ENCODE data around the gene JADE2.

Gene JADE2

DNA sequence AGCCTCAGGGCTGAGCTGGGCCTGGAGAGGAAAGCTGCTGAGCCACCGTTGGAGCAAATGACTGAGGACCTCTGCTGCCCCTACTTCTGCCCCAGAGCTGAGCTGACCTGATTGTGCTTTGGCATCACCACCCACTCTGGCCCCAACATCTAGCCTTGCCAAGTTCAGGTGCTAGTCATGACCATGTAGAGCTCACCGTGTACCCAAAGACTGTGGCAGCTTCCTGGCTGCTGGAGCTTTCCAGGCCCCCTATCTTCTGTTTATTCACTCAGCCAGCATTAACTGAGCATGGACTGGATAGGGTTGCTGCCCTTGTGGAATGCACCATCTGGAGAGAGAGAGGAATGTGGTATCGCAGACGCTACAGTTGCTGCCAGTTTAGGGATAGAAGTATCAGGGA is 49.1 kb downstream of the JADE2 start:
- Histone ChIP-seq H3K36me3 (peaks cover 75% of the 10 kb centered on the region), H3K4me3 (ENCODE audit: low read depth in 1 of 2, low read length in 1 of 2) (no peak overlapping the region)

DNA sequence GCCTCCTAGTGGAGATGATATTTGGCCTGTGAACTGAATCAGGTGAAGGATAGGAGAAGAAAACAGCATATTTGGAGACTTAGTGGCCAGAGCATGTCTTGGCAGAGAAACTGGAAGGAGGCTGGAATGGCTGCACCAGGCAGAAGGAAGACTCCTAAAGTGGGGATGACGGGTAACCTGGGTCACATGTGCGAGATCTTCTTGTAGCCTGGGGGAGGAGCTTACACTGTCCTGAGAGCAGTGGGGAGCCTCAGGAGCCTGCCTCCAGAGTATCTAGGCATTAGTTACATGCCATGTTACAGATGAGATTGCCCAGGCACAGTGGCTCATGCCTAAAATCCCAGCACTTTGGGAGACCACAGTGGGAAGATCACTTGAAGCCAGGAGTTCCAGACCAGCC is 49.8 kb downstream of the JADE2 start:
- Histone ChIP-seq H3K4me3 (ENCODE audit: low read depth in 1 of 2, low read length in 1 of 2) (no peak overlapping the region), H3K9me3 (no peaks in the 10 kb centered on the region), H3K36me3 (peaks cover 74% of the 10 kb centered on the region), H3K4me1 (ENCODE audit: control insufficient read depth in 1 of 2, insufficient read depth in 1 of 2, low read depth in 1 of 2, low read length in 1 of 2) (no peaks in the 10 kb centered on the region), H3K27me3 (no peaks in the 10 kb centered on the region), H3K27ac (no peak overlapping the region)
- TF ChIP-seq, protein P1, sequence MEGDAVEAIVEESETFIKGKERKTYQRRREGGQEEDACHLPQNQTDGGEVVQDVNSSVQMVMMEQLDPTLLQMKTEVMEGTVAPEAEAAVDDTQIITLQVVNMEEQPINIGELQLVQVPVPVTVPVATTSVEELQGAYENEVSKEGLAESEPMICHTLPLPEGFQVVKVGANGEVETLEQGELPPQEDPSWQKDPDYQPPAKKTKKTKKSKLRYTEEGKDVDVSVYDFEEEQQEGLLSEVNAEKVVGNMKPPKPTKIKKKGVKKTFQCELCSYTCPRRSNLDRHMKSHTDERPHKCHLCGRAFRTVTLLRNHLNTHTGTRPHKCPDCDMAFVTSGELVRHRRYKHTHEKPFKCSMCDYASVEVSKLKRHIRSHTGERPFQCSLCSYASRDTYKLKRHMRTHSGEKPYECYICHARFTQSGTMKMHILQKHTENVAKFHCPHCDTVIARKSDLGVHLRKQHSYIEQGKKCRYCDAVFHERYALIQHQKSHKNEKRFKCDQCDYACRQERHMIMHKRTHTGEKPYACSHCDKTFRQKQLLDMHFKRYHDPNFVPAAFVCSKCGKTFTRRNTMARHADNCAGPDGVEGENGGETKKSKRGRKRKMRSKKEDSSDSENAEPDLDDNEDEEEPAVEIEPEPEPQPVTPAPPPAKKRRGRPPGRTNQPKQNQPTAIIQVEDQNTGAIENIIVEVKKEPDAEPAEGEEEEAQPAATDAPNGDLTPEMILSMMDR (IDR thresholded peaks at IDR 0.05), result no peak

More for the DNA sequence above, 49.1 kb downstream of the JADE2 start:
- H3K9me3 ChIP-seq, result no peaks in the 10 kb centered on the region
- H3K27ac ChIP-seq, result no peak overlapping the region
- H3K4me1 ChIP-seq (ENCODE audit: control insufficient read depth in 1 of 2, insufficient read depth in 1 of 2, low read depth in 1 of 2, low read length in 1 of 2), result no peaks in the 10 kb centered on the region
- TF ChIP-seq, protein P1 (IDR thresholded peaks at IDR 0.05), result no peak
- no peaks in the 10 kb centered on the region for H3K27me3 ChIP-seq

- TF ChIP-seq, protein P1 (IDR thresholded peaks at IDR 0.05), result no peak
- Histone ChIP-seq H3K27me3 (no peaks in the 10 kb centered on the region), H3K4me3 (ENCODE audit: low read depth in 1 of 2, low read length in 1 of 2) (no peak overlapping the region), H3K4me1 (ENCODE audit: control insufficient read depth in 1 of 2, insufficient read depth in 1 of 2, low read depth in 1 of 2, low read length in 1 of 2) (no peaks in the 10 kb centered on the region), H3K27ac (no peak overlapping the region), H3K9me3 (no peaks in the 10 kb centered on the region), H3K36me3 (peaks cover 81% of the 10 kb centered on the region)
Measured at GRCh38 chr5:134576386-134577021, 51.0 kb downstream of the JADE2 start.

- TF ChIP-seq, protein P1 (IDR thresholded peaks at IDR 0.05), result no peak
- Histone ChIP-seq H3K27me3 (no peaks in the 10 kb centered on the region), H3K9me3 (no peaks in the 10 kb centered on the region), H3K27ac (no peak overlapping the region), H3K4me3 (ENCODE audit: low read depth in 1 of 2, low read length in 1 of 2) (no peak overlapping the region), H3K4me1 (ENCODE audit: control insufficient read depth in 1 of 2, insufficient read depth in 1 of 2, low read depth in 1 of 2, low read length in 1 of 2) (no peaks in the 10 kb centered on the region), H3K36me3 (peaks cover 74% of the 10 kb centered on the region)
Measured at GRCh38 chr5:134577022-134577795, 51.7 kb downstream of the JADE2 start.

GRCh38 chr5:134577796-134578577 is 52.5 kb downstream of the JADE2 start:
- H3K36me3 ChIP-seq, result peaks cover 67% of the 10 kb centered on the region

More at GRCh38 chr5:134577796-134578577, 52.5 kb downstream of the JADE2 start:
- Histone ChIP-seq H3K4me3 (ENCODE audit: low read depth in 1 of 2, low read length in 1 of 2) (no peak overlapping the region), H3K27ac (no peak overlapping the region), H3K9me3 (no peaks in the 10 kb centered on the region), H3K4me1 (ENCODE audit: control insufficient read depth in 1 of 2, insufficient read depth in 1 of 2, low read depth in 1 of 2, low read length in 1 of 2) (no peaks in the 10 kb centered on the region), H3K27me3 (no peaks in the 10 kb centered on the region)
- TF ChIP-seq, protein P1 (IDR thresholded peaks at IDR 0.05), result peak; percentile 76

Data from neutrophil (primary cell).